Activated CD4-positive, CD25-positive, alpha-beta regulatory T cell treated with anti-CD3 and anti-CD28 coated beads, Interleukin-2, amount 50 U/mL, for 24 hours (primary cell): ENCODE results near the gene TMEM88.
"Not testable (repeated sequence)": the region's sequence is repeated elsewhere in the genome, so short reads cannot be mapped to it uniquely, and the experiment has no call there.

ENCODE experiments used
- ATAC-seq, 2 donors: fragments of 150-1000 bp; cut with Tn5 transposase; one replicate each; pipeline ENCODE4 v1.10.0; 2021; ENCODE audit warnings: mild to moderate bottlenecking in 1 of 2, moderate library complexity in 1 of 2

Gene TMEM88

DNA sequence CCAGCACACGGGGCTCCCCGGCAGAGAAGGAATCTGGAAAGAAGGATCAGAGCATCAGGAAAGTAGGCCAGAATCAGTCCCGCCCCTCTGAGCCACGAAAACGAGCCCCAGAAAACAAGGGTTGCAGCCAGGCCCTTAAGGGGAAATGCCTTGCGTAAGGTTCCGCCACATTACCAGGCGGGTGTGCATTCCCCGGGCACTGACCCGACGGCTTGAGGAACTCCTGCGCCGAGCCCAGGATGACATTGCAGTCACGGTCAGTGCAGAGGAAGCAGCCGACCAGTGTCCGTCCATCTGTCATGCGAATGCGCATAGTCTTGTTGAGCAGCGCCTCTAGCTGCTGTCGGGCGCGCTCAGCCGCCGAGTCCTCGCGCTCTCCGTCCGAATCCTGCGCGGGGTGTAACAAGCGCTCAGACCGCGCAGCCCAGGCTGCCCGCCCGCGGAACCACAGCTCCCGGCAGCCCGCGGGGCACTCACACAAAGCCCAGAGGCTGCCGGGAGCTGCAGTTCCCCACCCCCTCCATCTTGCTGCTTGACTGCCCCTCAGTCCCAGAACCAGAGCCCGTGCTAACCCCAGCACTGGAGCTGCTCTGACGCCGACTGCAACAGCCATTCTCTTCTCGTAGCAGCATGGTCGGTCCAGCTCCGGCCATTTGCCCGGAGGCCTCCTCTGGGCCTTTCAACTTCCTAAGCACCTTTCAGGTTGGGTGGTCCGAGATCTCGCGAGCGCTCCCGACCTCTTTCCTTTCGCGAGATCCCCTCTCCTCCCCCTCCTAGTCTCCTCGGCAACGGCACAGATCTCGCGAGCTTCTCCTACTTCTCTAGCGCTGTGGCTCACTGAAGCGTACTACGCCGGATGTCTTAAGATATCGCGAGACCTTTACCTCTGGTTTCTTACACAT lies 2.2 kb downstream of the TMEM88 start, which contains the start of gene NAA38:
Gene NAA38 (minus strand): TSS at position 749 of the 902 bp plus-strand sequence. CDS start 96 bp downstream, at position 653.
- peak; percentile 87 to 91 for ATAC-seq

GRCh38 chr17:7857713-7858521 lies 3.1 kb downstream of the TMEM88 start, which contains the start of gene CYB5D1:
Gene CYB5D1 (plus strand): TSS chr17:7858003. CDS start chr17:7858135, 132 bp downstream.
- ATAC-seq: peak; percentile 47 to 54

GRCh38 chr17:7858522-7858810 lies 3.6 kb downstream of the TMEM88 start:
- no peak for ATAC-seq

DNA sequence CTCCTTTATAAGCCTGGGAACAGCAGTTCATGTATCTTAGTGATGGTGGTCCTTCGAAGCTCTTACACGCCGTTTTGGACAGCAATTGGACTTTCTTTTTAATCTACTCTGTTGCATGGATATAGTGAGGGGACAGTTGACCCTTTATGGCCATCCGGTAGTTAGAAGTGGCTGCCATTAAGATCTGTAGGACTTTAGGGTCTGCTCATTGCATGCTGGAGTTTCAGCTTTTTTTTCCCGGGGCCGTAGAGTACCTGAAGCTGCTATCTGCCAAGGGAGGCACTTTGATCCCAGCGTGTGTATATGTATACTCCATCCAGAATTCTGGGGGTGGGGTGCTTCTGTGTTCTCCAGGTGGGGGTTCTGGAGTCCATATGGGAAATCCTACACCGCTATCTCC lies 4.2 kb downstream of the TMEM88 start:
- ATAC-seq: no peak

DNA sequence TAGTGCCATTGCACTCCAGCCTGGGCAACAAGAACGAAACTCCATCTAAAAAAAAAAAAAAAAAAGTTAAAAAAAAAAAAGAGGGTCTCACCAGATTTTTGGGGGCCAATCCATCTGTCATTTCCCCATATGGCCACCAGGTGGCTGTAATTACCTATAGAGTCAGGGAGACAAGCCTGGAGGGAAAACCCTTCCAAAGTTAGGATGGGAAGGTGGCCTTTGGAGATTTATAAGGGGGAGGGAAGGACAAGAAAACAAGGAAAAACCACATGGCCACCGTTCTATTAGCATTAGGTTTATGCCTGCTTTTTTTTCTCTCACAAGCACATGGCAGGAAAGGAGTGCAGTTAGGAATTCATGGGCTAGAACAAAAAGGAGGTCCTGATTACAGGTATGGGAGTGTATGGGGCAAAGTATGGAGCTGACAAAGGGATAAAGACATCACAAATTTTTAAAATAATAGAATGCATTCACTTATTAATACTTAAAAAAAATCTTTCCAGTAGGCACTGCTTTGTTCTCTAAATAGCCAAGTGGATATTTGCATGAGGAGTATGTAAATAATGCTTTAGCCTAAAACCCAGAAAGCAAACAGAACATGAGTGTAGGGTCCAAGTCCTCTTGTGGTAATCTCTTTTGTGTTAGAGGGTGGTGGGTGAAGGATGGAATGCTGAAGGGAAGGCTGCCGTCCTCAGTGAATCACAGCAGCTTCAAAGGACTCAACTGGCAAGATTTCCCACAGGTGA lies 8.0 kb downstream of the TMEM88 start:
- ATAC-seq: no peak

- ATAC-seq: not testable (repeated sequence)
Observed at GRCh38 chr17:7864384-7864783, 9.5 kb downstream of the TMEM88 start.

DNA sequence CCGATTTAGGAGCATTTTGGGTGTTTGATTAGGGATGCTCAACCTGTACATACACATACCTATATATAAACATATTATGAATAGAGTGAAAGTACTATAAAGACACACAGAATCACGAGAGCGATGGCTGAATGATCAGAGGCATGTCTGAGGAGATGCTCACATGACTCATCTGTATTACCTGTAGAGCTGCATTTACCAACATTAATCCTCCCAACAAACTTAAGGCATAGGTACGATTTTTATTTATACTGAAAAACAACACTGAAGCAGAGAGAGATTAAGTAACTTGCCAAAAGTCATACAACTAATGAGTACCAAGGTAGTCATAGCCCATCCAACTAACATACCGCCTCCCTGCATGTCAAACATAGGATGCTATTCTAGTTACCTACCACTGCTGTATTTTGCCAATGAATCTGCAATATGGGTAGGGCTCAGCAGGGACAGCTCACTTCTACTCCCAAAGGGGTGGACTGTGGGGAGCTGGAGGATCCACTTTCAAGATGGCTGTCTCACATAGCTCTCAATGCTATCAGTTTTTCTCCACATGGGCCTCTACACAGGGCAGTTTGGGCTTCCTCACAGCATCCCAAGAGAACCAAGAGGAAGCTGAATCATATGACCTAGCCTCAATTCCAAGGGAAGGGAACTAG lies 10.3 kb downstream of the TMEM88 start:
- ATAC-seq: no peak

GRCh38 chr17:7867881-7868329 lies 13.0 kb downstream of the TMEM88 start:
- no peak for ATAC-seq

- ATAC-seq: no peak
Observed at GRCh38 chr17:7873051-7873450, 18.2 kb downstream of the TMEM88 start.

DNA sequence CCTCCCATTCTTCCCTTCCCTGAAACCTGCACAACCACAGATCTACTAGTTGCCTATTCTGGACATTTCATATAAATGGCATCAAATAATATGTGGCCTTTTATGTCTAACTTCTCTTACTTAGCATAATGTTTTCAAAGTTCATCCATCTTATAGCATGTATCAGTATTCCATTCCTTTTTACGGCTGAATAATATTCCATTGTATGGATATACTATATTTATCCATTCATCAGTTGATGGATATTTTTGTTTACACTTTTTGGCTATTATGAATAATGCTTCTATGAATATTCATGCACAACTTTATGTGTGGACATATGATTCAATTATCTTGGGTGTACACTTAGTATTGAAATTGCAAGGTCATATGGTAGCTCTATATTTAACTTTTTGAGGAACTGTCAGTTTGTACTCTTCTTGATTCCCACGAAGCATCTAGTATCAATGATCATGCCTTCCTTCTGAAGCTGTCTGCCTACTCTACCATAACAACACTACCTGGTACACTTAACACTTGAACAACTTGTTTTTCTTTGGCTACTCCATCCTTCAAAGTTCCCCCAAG lies 21.0 kb downstream of the TMEM88 start:
- no peak for ATAC-seq

GRCh38 chr17:7878234-7878633 lies 23.4 kb downstream of the TMEM88 start:
- ATAC-seq: no peak

DNA sequence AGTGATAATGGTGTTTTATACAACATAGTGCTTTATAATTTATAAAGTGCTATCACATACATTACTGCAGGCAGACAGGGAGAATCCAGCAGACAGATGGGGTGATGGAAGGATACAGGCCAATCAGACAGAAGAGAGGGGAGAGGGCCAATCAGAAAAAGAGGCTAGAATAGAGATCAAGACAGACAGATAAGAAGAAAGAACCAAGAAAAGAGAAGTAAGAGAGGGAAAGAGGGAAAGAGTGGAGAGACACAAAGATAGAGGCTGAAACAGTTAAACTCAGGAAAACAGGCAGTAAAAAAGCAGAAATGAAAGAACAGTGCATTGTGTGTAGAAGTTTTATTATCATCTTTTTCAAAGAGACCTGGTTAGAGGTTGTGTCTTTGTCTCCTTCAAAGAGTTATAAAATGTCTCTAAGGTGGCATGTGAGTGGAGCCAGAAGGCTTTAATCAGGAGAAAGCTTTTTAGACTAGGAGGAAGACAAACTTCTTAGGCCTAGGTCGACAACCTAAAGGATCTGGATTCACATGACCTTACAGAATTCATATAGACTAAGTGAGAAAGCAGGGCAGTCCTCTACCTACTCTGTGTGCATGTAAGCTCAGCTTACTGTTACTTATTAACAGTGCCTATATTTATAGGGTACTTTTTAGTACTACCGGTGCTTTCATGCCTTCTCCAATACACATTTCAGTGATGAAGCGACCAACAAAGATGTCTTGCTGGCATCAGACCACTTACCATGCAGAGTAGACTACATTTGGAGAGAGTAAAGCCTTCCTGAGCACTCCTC lies 25.4 kb downstream of the TMEM88 start:
- ATAC-seq: no peak

DNA sequence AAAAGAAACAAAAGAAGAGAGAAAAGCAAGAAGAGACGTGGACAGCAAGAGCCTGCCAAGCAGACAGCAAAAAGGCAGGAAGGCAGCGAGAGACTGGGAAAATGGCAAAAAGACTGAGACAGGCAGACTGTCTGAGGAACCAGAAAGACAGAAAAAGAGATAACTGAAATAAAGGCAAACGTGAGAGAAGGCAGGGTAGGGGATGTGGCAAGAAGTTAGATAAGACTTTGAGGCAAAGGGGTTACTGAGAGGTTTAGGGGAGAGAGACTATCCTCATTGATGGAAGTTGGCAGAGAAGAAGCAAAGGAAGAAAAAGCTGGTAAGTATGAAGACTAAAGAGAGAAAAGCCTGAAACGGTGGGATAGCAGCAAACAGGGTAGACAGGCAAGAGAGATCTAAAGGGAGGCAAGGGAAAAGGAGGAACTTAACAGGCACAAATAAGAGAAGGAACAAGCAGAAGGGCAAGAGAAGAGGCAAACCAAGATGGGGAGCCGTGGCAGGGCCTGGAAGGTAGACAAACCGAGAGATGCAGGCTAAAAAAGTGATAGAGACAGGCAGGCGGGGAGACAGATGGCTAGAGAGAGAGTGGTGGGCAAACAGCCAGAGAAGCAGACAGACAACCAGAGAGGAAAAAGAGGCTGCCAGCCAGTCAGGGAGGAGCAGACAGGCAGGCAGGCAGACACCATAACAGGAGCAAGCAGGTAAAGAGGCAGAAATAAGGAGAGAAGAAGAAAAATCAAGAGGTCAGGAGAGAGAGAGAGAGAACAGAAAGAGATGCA lies 26.6 kb downstream of the TMEM88 start:
- no peak for ATAC-seq

GRCh38 chr17:7882068-7882467 lies 27.2 kb downstream of the TMEM88 start:
- no peak for ATAC-seq

- no peak for ATAC-seq
Observed at GRCh38 chr17:7882629-7883028, 27.8 kb downstream of the TMEM88 start.

DNA sequence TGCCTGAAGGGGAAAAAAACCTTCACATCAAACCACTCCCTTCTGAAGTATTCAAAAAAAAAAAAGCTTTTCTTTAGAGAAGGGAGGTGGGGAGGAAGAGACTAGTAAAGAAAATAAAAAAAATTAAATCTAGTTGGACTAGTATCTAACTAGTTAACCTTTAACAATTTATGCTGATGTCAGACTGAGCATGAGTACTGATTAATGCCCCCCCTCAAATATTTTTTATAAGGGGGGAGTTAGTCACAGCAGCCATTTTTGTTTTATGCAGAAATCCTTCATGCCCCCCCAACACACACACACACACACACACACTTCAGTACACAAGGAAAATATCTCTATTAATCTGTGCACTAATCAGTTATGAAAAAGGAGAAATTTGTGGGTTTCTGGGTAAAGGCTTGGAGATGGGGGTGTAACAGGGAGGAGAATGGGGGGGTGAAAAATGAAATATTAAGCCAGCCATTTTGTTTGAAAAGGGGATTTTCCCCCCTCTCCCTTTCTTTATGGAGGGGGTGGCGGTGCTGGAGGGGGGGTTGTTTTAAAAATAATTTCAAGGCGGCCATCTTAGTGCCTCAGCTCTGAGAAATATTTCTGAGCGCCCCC lies 29.0 kb downstream of the TMEM88 start:
- no peak for ATAC-seq

DNA sequence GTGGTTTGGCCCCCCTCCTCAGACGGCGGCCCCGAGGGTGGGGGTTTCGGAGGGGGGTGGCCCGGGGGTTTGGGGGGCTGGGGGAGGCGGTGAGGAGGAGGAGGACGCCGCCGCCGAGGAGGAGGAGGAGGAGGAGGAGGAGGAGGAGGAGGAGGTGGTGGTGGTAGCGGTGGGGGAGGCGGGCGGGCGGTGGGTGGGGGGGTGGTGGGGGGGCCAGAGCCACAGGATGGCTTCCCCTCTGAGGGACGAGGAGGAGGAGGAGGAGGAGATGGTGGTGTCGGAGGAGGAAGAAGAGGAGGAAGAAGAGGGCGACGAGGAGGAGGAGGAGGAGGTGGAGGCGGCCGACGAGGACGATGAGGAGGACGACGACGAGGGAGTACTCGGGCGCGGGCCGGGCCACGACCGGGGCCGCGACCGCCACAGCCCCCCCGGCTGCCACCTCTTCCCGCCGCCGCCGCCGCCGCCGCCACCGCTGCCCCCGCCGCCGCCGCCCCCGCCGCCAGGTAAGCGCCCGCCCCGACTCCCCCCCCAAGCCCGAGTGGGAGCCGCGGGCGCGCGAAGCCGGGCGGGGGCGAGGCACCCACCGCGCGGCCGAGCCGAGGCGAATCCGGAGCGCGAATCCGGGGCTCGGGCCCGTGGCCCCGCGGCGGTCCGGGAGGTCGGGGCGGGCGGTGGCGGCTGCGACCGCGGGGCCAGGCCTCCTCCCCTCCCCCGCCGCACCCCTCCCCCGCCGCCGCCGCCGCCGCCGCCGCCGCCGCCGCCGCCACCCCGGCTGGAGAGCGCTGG lies 29.9 kb downstream of the TMEM88 start:
- ATAC-seq: peak in 1 of 2 donors; percentile 4

GRCh38 chr17:7885367-7886226 lies 30.7 kb downstream of the TMEM88 start:
- ATAC-seq: peak in 1 of 2 donors; percentile 1
